ENCODE data around the gene CMTM3.
A peak's percentile ranks its signal among the peaks of the same experiment; 100 is the strongest.

The CMTM3 gene

GRCh38 chr16:66662445-66663194 lies 58.1 kb downstream of the CMTM3 start:
- peak; percentile 33 for DNase-seq (ENCODE audit: low read depth)

Data from fibroblast of gingiva (primary cell).